M059J (cell line): ENCODE results near the gene ZNF79. TPM values are rescaled to one million over a fixed set of nuclear protein-coding genes. Genes with fewer than 3 reads are reported as not detected.
"Not testable (repeated sequence)": the region's sequence is repeated elsewhere in the genome, so short reads cannot be mapped to it uniquely, and the experiment has no call there.

Experiments used
- DNase-seq: peaks from one replicate; pipeline ENCODE4 v3.0.0-alpha.2; 2012; ENCODE audit warnings: low read depth
- total RNA-seq: library from RNA; depleted of rRNA; stranded (reverse); fragments of >200 nt; shearing (Covaris generic); gene quantifications from 2 replicates; pipeline ENCODE4 v1.2.3, GENCODE V29; 2014

The ZNF79 gene
- total RNA-seq, 1 experiment from 2014 or later: 9.4 TPM

DNA sequence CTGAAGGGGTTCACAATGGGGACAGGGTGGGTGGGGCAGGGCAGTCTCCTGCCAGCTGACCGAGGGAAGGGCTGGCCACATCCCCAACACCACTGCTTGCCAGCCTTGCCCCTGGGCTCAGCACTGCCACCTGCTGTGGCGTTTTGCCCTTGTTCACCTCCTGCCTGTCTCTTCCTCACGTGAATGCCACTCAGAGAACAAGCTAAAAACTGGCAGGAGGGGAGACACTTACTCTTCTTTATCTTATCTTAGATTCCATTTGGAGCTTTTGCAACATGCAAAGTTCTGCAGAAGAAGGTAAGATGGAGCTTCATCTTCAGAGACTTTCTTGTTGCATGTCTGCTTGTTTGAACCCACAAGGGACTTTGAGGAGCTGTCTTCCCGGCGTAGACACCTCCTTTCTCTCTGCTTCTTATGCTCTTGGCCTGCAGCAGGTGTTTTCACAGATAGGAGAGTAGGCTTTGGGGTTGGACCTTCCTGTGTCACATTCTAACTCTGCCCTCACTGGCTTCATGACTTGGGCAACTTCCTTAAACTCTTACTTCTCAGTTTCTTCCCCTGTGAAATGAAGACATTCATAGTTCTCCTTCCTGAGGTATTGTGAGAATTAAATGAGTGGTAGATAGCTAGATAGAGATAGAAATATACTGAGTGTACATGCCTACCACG is 31.3 kb downstream of the ZNF79 start:
- DNase-seq: peak; percentile 16

GRCh38 chr9:127457191-127457878 is 33.2 kb downstream of the ZNF79 start:
- DNase-seq: peak; percentile 29

GRCh38 chr9:127458921-127459320 is 34.7 kb downstream of the ZNF79 start:
- DNase-seq: no peak

DNA sequence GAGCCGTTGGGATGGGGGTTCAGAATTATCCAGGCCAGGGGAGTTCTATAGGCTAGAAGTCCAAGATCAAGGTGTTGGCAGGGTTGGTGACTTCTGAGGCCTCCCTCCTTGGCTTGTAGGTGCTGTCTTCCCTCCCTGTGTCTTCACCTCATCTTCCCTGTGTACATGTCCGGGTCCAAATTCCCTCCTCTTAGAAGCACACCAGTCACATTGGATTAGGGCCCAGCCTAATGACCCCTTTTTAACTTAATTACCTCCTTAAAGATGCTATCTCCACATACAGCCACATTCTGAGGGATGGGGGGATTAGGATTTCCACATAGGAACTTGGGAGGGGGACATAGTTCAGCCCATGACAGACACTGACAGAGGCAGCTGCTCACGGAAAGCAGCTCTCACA is 39.2 kb downstream of the ZNF79 start:
- DNase-seq: no peak

- no peak for DNase-seq
Observed at GRCh38 chr9:127463911-127464310, 39.7 kb downstream of the ZNF79 start.

- not testable (repeated sequence) for DNase-seq
Observed at GRCh38 chr9:127466407-127466917, 42.3 kb downstream of the ZNF79 start.

- no peak for DNase-seq
Observed at GRCh38 chr9:127467621-127468020, 43.4 kb downstream of the ZNF79 start.

DNA sequence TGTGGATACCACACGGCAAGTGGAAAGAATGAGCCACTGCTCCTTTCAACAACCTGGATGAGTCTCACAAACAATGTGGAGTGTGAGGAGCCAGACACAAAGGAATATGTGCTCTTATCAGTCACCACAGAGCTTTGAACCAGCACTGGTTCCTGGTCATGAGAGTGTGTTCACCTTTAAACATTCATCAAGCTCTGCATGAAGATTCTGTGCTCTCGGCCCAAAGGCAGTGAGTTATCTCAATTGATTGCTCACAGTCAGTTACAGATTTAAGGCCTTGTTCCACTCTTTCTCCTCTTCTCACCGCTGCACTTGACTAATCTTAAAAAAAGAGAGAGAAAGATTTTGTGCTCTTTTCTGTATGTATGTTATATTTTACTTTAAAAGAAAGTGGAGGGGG is 46.5 kb downstream of the ZNF79 start:
- DNase-seq: no peak

DNA sequence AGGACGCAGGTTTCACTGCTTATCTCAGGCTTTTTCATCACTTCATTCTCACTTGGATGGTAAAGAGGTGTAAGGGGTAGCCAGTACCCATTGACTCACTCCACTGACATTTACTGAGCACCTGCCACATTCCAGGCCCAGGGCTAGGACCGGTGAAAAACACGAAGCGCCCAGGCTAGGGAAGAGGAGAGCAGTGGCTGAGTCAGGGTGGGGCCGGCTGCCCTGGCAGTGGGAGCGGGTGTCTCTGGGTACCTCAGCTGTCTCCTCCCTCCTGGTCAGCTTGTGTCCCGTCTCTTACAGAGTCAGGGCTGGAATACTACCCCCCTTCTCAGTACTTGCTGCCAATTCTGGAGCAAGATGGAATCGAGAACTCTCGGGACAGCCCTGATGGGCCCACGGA is 49.3 kb downstream of the ZNF79 start:
- no peak for DNase-seq

- DNase-seq: no peak
Observed at GRCh38 chr9:127473932-127474331, 49.8 kb downstream of the ZNF79 start.

DNA sequence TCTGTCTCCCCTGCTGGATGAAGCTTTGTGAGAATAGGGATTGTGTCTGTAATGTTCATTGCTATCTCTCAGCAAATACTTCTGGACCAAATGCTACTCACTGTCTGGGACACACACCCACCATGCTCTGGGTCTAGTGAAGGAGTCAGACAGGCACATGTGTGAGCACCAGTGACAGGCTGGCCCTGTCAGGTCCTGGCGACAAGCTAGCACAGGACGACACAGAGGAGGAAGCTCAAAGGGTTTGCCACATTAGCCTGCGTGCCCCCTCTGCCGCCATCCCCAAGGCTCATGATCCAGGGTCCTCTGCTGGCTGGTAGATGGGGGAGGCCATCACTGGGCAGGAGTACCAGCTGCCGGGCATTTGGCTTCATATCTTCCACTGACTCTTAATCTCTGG is 50.4 kb downstream of the ZNF79 start:
- DNase-seq: no peak

DNA sequence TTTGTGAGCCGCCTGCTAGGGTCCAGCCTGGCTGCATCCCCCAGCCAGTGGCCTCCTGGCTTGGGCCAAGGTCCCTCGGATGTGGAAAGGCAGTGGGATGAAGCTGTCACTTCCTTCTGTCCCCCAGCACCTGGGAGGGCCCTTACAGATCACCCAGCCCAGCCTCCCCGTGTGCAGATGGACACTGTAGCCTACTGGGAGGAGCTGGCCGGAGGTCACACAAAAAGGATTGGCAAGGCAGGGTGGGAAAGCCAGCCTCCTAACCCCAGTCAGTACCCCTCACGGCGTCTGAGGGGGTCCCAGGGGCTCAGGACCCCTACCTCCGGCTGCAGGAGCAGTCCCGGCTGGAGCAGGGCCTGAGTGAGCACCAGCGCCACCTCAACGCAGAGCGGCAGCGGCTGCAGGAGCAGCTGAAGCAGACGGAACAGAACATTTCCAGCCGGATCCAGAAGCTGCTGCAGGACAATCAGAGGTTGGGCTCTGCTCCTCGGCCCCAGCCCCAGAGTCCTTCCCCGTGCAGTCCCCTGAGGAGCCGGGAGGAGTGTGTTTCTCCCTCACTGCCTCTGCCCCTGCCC is 55.4 kb downstream of the ZNF79 start:
- no peak for DNase-seq

DNA sequence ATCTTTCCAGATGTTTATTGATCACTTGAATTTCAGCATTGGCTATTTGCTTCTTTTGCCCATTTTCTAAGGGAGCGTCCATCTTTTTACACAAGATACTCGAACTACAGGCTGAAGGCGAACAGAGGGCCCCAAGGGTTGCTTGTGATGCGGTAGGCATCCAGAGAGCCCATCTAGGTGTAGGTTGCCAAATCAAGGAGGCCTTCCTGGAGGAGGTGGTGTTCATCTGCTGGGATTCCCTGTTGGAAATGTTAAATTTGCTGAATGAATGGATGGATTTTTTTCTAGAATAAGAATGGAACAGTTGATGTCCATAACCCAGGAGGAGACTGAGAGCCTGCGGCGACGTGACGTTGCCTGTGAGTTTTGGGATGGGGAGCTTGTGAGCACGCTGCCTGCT is 58.5 kb downstream of the ZNF79 start:
- DNase-seq: no peak

DNA sequence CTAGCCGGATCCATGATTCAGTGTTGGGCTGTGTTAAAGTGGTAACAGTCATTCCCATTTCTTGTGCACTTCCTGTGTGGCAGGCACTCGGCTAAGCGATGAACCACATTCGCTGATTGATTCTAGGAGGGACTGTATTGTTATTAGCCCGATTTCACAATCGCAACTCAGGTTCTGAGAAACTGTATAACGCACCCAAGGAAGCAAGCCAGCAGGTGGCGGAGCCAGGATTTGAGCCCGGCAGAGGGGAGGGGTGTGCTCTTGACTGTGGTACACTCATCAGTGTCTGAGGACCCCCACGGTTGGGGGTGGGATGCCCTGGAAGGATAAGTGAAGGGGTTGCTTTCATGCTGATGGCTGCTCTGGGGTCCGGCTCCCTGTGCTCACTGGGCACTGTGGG is 61.8 kb downstream of the ZNF79 start:
- DNase-seq: no peak

DNA sequence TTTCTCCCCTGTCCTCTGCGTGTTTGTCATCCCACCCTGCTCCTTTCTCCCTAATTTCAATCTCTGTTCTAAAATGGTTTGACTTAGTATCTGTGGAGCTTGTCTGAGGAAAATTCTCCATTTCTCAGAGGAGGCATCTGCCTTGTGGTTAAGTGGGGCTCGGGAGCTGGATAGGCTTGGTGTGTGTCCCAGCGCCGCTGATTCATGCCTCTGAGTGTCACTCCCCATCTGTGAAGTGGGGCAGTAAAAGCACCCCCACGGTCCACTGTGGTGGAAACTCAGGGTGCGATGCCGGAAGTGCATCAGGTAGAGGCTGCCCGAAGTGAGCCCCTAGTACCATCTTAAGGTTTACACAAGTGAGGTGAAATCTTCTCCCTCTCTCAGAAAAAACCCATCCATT is 64.8 kb downstream of the ZNF79 start:
- DNase-seq: no peak

DNA sequence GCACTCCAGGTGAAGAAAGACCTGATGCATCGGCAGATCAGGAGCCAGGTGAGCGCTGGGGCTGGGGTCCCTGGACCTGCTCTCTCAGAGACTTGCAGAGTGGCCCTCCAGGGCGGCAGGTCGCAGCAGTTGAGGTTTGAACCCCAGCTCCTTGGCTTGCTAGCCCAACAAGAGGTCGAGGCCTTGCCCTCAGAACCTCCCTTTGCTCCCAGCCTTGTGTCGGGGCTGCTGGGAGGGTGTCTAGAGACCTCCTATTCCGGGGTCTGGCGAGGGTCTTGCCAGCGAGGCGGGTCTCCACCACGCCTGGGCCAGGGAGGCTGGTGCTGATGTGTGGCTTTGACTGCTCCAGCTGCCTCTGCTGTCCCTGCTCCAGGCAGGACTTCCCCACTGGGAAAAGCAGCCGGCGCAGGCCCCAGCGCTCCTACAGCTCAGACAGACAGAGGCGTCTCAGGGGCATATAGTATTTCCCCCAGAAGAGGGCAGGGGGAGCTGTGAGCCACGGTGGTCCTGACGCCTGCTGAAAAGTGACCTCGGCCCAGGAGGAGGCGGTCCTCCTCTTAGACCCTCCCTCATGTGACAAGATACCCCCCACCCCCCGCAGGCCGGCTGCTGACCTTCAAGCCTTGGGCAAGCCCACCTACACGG is 65.4 kb downstream of the ZNF79 start:
- DNase-seq: no peak

DNA sequence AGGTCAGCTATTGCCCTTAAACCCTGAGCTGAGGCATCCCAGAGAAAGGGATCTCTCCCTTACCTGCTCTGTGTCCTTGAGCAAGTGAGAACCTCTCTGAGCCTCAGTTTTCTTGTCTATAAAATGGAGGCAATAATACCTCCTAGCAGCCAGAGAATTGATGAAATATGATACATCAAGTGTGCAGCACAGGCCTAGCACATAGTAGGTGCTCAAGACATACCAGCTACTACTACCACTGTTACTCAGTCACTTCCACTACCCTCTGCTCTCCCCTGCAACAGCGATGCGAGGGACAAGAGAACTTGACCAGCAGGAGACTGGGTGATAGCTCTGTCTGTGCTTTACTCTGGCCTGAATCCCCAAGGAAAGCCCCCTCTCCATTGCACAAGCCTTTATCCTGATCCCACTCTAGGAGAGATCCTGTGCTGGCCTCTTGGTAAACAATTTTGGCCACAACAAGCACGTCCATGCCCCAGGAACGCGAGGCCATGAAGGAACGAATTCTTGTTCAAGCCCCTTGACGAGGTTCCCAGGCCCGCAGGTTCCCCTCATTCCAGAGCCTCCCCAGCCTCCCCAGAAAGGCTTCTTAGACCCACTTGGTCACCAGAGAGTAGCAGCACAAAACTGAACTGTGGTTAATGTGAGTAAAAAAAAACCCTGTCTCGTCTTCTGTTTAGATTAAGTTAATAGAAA is 66.5 kb downstream of the ZNF79 start:
- no peak for DNase-seq

DNA sequence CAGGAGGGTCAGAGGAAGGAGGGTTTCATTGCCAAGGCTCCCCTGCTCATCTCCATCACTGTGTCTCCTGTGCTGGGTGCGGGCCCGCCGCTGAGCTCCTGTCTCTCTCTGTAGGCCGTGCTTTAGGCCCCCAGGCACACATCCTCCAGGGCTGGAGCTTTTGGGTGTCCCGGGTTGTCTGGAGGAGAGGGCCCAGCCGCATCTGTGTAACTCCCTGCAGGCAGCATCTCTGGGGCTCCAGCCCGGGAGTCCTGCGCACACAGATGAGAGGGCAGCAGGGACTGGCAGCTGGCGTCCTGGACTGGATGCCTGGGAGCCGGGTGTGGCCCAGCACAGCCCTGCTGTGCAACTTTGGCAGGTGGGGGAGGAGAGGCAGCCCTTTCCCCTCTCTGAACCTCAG is 67.3 kb downstream of the ZNF79 start:
- DNase-seq: no peak

- DNase-seq: no peak
Observed at GRCh38 chr9:127492616-127493015, 68.4 kb downstream of the ZNF79 start.

GRCh38 chr9:127493592-127494303 is 69.6 kb downstream of the ZNF79 start:
- no peak for DNase-seq

DNA sequence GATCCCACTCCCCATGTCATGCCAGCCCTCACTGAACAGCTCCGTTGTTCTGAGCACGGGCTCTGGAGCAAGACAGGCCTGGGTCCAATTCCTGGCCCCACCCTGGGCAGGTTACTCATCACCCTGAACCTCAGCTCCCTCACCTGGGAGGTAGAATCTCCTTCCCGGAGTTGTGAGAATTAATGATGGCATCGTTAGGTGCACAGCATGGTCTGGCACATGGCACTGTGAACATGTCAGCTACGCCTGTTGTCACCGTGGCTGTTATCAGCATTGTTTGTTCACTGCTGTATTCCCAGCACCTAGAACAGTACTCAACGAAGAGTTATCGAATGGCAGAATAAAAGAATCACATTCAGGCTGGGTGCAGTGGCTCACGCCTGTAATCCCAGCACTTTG is 70.1 kb downstream of the ZNF79 start:
- no peak for DNase-seq
